HG02938 (cell line): Measurements from ENCODE around the gene SPINK4.

Experiments
- ATAC-seq: cut with Tn5 transposase; IDR thresholded peaks from one replicate; pipeline ENCODE4 v1.9.1; 2021; ENCODE audit warnings: mild to moderate bottlenecking, moderate library complexity; ENCODE audit not compliant: unreplicated experiment

Gene SPINK4

DNA sequence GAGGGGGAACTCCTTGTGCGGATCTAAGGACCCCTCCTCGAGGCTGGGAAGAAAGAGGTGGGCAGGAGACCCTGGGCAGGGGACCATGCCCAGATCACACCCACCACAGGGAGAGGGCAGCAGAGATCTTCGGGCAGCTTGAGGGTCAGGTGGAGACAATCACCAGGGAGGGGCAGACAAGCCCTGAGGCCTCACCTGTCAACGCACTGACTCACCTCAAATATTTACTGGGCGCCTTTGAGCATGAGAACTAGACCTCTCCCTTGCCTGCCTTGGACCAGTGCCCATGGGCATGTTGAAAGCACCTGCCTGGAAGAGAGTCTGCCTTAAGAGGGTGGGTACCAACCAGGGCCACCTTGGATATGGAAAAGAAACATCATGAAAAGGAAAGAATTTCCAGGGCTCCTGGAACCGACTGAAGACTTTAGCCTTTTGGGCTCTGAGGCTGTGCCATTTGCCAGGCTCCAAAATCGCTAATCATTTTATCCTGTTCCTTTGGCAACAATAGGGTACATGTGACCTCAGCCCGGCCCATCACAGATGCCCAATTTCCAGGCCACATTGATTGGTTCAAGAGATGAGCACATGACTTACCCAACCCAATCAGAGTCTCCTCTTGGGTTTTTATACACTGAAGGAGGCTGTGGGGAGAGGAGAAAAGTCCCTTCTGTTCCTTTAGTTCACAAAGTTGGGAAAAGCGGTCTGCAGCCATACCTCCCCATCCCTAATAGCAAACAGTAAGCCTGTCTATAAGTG is 10.4 kb upstream of the SPINK4 start:
- ATAC-seq: no peak

GRCh38 chr9:33230756-33231622 is 9.0 kb upstream of the SPINK4 start:
- ATAC-seq: no peak

DNA sequence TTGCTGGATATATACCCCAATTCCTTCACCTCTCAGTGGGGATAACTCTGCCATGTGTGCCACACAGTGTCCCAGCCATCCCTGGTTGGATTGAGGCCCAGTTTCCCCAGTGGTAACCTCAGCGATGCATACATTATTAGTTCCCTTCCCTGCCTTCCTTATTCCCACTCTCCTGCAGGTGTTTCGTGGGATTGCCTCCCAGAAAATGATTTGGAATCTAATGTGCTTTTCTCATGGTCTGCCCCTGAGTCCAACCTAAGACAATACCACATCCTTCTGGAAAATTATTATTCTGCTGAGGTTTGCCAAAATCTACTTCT is 8.4 kb upstream of the SPINK4 start:
- ATAC-seq: no peak

DNA sequence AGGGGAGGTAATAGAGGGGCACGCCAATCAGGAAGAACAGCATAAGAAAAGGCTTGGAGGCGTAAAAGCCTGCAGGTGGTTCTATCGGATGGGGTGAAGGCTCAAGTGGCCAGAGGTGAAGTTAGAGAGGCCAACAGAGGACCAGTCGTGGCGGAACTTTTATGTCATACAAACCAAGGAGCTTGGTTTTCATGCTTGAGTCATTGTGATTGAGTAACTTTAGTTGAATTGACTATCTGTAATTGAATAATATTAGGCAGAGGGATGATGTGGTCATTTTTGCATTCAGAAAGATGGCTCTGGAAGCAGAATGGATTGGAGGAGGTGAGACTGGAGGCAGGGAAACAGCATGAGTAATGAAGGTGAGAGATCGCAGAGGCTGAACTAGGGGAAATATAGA is 7.2 kb upstream of the SPINK4 start:
- ATAC-seq: no peak

DNA sequence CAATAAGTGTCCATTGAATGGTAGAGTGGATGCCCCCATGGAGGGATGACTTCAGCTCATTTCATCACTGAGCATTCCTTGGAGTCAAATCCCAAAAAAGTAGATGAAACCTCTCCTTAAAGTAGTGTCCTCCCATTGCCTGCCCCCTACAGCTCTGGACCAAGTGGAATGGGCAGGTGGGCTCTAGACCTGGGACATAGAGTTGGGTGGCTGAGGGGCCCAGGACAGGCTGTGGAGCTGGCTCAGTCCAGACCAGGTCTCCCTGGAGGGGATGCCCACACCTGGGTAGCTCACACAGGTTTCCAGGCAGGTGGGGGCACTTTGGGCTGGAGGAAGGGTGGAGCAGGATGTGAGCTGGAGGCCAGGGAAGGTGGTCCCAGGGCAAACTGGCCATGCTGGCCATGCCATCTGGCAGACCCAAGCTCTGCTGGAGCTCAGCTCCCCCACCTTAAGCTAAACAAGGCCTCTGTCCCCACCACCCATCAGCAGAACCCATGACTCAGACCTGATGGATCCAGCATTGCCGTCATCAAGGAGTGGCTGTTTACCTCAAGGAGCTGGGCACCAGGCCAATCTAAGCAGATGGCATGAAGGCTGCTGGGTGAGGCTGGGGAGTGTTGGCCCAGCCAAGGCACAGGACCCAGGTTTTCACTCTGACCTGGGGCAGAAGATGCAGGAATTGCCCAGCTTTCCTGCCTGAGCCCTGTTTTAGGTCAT is 6.2 kb upstream of the SPINK4 start:
- no peak for ATAC-seq

DNA sequence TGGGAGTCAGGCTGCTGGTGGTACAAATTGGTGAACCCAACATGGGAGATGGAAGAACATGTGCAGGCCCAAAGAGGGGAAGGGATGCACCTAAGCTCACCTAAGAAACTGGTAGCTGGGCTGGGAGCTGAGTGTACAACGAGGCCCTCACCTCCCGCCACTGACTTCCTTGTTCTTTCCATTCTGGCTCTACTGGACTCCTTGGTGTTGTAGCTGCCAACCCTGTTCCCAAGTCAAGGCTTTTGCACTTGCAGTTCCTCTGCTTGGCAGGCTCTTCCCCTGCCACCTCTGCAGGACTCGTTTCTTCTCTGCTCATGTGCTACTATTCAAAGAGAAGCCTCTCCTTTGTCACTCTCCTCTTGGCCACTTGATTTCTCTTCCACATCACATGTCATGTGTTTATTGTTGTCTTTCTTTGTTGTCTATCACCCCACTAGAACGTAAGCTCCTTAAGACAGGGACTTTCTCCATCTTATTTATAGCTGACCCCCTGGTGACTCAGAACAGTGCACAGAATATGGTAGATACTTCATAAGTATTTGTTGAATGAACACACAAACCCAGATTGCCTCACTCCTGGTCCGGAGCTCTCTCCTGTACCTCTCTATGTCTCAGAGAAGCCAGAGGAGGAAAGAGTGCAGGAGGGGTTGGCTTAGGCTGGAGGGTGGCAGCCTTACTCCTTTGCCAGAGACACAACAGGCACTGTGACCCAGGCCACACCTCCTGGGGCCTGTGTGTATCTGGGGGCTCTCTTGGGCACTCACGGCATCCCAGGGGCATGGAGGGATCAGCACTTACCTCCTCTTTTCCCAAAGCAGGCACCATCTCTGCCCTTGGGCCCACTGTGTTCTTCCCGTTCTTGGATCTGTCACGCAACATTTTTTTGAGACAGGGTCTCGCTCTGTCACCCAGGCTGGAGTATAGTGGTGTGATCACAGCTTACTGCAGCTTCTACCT is 5.2 kb upstream of the SPINK4 start:
- no peak for ATAC-seq

DNA sequence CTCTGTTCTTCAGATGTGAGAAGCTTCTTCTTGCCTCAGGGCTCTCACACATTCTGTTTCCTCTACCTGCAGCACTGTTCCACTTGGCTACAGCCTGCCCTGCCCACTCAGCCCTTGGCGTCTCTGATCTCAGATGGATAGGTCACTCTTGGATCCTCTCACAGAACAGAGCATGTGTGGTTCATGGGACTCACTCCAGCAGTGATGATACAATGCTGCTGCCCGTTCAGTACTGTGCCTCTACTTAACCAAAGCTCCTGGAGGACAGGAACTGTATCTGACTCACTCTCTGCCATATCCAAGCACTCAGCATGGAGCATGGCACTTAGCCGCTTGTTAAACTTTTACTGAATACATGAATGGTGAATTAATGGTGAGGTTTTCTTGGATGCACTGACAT is 3.4 kb upstream of the SPINK4 start:
- ATAC-seq: no peak

- no peak for ATAC-seq
These were observed 1.3 kb downstream of the SPINK4 start for GRCh38 chr9:33241298-33241697.

GRCh38 chr9:33242609-33243134 is 2.7 kb downstream of the SPINK4 start:
- ATAC-seq: no peak

DNA sequence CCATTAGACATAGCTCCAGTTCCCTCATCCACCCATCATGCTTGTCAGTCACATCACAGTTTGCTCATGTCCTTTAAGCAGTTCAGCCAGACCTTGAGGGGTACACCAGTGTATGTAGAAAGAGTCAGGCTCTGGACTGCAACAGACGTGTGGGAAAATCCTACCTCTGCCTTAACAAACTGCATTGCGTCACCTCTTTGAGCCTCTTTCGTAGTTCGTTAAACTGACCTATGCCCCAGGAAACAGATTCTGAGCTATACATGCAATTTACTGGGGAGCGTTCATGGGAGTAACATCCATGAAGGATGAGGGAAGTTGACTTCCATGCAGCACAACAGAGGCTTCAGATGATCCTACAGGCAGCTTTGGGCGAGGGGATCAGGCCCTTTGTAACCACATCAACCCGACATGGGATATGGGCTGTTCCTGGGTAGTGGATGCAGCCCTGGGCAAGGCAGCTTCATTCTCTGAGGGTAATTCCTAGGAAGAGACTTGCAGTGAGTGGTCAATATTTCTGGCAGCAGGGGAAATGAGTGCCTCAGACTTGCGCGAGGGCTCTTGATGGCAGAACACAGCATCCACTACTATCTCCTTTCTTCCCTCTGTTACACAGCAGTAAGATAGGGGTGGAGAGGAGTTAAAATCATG is 4.3 kb downstream of the SPINK4 start:
- ATAC-seq: no peak

DNA sequence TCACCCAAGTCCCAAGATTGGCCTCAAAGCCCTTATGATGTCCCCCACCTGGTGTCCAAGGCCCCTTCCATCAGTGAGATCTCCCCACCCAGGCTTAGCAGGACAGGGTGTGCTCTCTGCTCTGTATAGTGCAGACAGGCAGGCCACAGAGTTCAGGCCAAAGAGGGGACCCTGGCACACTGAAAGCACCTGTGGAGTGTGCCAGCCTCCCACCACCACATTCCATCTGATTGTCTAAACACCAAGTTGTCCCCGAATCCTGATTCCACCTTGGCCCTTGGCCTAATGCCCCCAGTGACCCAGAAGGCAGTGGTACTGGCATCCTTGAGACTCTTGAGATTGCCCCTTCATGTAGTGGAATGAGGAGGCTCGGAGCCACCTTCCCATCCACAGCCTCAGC is 5.4 kb downstream of the SPINK4 start:
- no peak for ATAC-seq

DNA sequence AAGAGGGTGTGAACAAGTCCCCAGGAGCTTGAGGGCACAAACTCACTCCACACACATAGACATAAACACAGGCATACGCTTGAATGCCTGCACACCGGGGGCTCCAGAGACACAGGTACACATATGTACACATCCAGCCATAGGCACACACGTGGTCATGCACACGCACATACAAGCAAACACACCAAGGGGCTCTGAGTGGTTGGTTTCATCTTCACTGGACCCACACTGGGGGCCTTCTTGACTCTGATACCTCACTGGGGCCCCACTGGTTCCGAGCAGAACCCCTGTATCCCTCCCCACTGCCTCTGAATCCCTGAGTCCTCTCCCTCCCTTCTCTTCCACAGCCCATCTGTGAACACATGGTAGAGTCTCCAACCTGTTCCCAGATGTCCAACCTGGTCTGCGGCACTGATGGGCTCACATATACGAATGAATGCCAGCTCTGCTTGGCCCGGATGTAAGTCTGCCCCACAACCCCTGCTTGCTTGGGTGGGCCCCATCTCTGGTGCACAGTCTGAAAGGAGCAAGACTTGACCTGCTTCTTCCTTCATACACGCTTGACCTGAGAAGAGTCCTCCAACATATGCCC is 6.4 kb downstream of the SPINK4 start:
- ATAC-seq: no peak

DNA sequence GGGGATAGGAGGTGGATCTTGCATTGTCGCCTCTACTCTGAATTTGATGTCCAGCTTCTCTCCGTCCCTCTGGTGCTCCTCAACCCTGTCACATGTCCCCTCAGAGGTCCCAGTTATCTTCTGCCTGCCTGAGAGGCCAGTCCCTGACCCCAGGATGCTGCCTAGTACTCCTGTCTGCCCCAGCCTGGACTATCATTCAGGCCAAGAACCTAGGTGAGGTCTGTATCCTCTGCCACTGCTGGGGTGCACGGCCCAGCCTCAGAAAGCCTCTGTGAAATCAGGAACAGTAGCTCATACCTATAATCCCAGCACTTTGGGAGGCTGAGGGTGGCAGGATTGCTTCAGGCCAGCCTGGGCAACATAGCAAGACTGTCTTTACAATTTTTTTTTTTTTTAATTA is 8.6 kb downstream of the SPINK4 start:
- no peak for ATAC-seq

DNA sequence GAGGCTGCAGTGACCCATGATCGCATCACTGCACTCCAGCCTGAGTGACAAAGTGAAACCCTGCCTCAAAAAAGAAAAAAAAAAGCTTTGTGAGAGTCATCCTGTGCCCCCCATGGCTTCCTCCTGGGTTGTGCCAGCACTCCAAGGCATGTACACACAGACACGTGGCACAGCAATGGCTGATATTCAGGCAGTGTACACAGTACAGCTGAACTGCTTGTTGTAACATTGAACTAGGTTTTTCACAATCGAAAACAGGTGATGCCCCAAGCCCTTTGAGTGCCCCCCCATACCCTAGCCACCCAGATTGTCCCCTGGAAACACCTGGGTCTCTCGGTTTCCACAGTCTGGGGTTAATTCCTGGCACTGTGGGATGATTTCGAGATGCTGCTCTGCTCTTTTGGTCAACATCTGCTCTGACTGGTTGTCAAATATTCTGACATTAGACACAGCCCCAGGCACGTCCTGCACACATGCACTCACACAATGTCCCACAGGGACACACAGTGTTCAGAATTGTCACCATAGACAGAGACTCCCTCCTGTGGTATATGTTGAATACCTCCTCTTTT is 9.2 kb downstream of the SPINK4 start:
- peak; percentile 42 for ATAC-seq

DNA sequence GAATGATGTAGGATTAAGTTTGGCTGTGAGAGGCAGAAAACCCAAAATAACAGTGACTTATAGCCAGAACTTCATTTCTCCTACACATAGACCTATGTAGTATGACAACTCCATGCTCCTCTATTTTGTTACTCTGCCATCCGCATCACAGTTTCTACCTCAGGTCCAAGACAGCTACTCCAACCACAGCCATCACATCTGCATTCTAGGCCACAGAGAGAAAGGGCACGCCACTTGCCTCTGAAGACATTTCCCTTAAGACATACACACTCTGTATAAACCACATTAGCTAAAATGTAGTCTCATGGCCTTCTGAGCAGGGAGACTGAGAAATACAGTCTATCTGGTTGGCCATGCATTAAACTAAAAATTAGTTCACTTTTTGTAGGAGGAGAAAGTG is 10.0 kb downstream of the SPINK4 start:
- no peak for ATAC-seq

DNA sequence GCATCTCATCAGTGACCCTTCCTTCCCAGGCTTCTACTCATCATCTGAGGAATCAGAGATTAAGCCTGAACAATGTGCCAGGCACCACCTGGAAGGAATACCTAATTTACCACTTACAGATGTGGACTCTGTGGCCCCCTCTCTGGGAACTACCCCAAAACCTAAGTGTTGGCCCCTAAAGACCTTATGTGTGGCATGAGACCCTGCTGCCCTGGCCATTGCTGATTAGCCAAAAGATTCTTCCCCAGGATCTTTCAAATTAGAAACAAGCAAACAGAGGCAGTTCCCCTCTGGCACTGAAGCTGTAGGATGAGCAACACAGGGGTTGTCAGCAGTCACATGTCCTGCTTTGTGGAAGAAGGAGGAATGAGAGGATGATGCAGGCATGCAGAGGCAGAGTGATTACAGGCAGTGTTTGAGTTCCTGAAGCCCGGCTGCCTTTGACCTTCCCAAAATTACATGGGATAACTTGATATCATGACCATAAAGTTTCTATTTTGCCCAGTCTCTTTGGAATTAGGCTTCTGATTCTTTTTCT is 10.6 kb downstream of the SPINK4 start:
- no peak for ATAC-seq

DNA sequence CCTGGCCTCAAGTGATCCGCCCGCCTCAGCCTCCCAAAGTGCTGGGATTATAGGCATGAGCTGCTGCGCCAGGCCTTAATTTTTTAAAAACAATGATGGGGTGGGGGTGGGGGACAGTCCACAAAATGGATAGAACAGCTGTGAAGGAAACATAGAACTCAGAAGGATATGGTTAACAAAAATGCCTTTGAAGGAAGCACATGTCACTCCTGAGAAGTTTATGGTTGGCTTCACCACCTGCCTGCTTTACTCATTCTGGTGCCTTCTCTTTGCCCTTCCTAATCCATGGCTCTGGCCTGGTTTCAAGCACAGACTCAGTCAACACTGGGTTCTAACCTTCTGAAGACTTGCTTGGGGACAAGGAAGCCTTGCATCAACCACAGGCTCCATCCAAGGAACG is 14.2 kb downstream of the SPINK4 start:
- ATAC-seq: no peak

- no peak for ATAC-seq
These were observed 15.0 kb downstream of the SPINK4 start for GRCh38 chr9:33255014-33255413.

DNA sequence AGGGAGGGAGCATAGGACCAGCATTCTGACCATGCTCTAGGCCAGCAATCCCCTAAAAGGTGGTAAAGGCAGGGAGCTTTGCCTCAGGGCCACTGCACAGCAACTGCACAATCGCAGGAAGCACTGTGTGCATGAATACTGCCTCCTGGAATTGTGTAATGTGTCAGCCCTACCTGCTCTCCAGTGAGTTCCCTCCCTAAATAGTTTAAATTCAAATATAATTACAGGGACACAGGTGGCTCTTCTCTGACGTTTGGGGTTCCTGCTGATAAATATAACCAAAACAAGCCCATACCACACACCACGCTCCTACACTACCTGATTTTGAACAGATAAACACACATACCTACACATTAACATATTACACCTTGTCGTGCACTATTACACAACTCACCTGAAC is 15.5 kb downstream of the SPINK4 start:
- ATAC-seq: no peak
